H1 (cell line): Measurements from ENCODE around the gene ZFP57.

ENCODE experiments used
- EP300 ChIP-seq, 2 experiments: IDR thresholded peaks; 1 replicate in 1 of 2; 2 replicates in 1 of 2; pipeline ENCODE4 v1.6.1; 2011 to 2012; ENCODE audit warnings: low read depth in 2 of 2, low read length in 2 of 2, mild to moderate bottlenecking in 2 of 2, borderline replicate concordance in 1 of 2, inconsistent platforms in 1 of 2, moderate library complexity in 1 of 2
- EZH2 ChIP-seq: fragments of 200-600 bp; sonication (generic); IDR thresholded peaks from 2 replicates; pipeline ENCODE4 v1.7.1; 2012; ENCODE audit warnings: low read depth, mild to moderate bottlenecking, moderate library complexity, low read length, inconsistent platforms; ENCODE audit not compliant: severe bottlenecking
- KDM4A ChIP-seq: IDR thresholded peaks from one replicate; pipeline ENCODE4 v1.7.1; 2012; ENCODE audit warnings: low read depth, mild to moderate bottlenecking, moderate library complexity, low read length, inconsistent platforms; ENCODE audit not compliant: severe bottlenecking
- NRF1 ChIP-seq: IDR thresholded peaks from 2 replicates; pipeline ENCODE4 v1.6.1; 2011; ENCODE audit warnings: mild to moderate bottlenecking, low read depth, low read length, improper control_type of control experiment
- POLR2A ChIP-seq, 2 experiments: IDR thresholded peaks; 1 replicate in 1 of 2; 2 replicates in 1 of 2; pipeline ENCODE4 v1.6.1; 2011; ENCODE audit warnings: low read depth in 2 of 2, low read length in 2 of 2, mild to moderate bottlenecking in 2 of 2; ENCODE audit errors: control extremely low read depth in 1 of 2
- POLR2AphosphoS5 ChIP-seq: IDR thresholded peaks from 2 replicates; pipeline ENCODE4 v1.6.1; 2011; ENCODE audit warnings: low read depth, low read length
- SIN3A ChIP-seq, 2 experiments: IDR thresholded peaks in 1 of 2; conservative IDR thresholded peaks in 1 of 2; 2 replicates each; pipeline ENCODE4 v1.6.1; 2011 to 2012; ENCODE audit warnings: low read length in 2 of 2, improper control_type of control experiment in 1 of 2, low read depth in 1 of 2, mild to moderate bottlenecking in 1 of 2
- TAF1 ChIP-seq: IDR thresholded peaks from 2 replicates; pipeline ENCODE4 v1.6.1; 2011; ENCODE audit warnings: mild to moderate bottlenecking, low read depth, low read length
- TF ChIP-seq, protein P1 (sequence below), 3 experiments: IDR thresholded peaks; 1 replicate in 2 of 3; 2 replicates in 1 of 3; pipeline versions ENCODE4 v1.5.1 to v1.6.1; 2011; ENCODE audit warnings: low read length in 3 of 3, mild to moderate bottlenecking in 3 of 3, inconsistent platforms in 2 of 3, low read depth in 1 of 3, moderate library complexity in 1 of 3; ENCODE audit not compliant: insufficient read depth in 1 of 3; ENCODE audit errors: control extremely low read depth in 1 of 3
- TF ChIP-seq, protein P2 (sequence below): IDR thresholded peaks from 2 replicates; pipeline ENCODE4 v1.6.1; 2011; ENCODE audit warnings: low read length, improper control_type of control experiment

DNA sequence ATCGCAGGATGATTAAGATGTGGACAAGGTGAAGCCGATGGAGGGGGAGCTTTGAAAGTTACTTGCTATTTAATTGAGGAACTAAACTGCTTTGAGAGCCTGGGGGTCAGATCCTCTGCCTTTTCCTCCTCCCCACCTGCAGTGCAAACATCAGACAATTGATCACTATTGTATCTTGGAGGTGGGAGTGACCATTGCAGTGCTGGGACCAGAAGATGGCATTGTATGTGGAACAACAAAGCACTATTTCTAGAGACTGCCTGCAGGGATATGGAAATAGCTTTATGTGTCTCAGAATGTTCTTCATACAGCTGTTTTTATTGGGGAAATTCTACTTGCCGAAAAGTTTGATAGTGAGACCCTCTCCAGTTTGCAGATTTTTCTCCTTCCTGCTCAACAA is 19.9 kb downstream of the ZFP57 start:
- TF ChIP-seq EP300 (IDR thresholded peaks at IDR 0.05; ENCODE audit: borderline replicate concordance in 1 of 2, low read depth in 2 of 2, low read length in 2 of 2) (no peak), NRF1 (no peak), POLR2A (IDR thresholded peaks at IDR 0.05; ENCODE audit: control extremely low read depth in 1 of 2, low read depth in 2 of 2, low read length in 2 of 2) (no peak), POLR2AphosphoS5 (no peak), EZH2 (no peak), KDM4A (no peak), TAF1 (no peak), SIN3A (conservative IDR thresholded peaks at IDR 0.05 in 1 of 2, IDR thresholded peaks at IDR 0.05 in 1 of 2; ENCODE audit: low read depth in 1 of 2, low read length in 2 of 2) (no peak)
- TF ChIP-seq, protein P1, sequence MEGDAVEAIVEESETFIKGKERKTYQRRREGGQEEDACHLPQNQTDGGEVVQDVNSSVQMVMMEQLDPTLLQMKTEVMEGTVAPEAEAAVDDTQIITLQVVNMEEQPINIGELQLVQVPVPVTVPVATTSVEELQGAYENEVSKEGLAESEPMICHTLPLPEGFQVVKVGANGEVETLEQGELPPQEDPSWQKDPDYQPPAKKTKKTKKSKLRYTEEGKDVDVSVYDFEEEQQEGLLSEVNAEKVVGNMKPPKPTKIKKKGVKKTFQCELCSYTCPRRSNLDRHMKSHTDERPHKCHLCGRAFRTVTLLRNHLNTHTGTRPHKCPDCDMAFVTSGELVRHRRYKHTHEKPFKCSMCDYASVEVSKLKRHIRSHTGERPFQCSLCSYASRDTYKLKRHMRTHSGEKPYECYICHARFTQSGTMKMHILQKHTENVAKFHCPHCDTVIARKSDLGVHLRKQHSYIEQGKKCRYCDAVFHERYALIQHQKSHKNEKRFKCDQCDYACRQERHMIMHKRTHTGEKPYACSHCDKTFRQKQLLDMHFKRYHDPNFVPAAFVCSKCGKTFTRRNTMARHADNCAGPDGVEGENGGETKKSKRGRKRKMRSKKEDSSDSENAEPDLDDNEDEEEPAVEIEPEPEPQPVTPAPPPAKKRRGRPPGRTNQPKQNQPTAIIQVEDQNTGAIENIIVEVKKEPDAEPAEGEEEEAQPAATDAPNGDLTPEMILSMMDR (IDR thresholded peaks at IDR 0.05; ENCODE audit: control extremely low read depth in 1 of 3, insufficient read depth in 1 of 3, low read depth in 1 of 3, low read length in 3 of 3) = no peak
- TF ChIP-seq, protein P2, sequence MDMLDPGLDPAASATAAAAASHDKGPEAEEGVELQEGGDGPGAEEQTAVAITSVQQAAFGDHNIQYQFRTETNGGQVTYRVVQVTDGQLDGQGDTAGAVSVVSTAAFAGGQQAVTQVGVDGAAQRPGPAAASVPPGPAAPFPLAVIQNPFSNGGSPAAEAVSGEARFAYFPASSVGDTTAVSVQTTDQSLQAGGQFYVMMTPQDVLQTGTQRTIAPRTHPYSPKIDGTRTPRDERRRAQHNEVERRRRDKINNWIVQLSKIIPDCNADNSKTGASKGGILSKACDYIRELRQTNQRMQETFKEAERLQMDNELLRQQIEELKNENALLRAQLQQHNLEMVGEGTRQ = no peak
